Neuronal stem cell (in vitro differentiated cells): Measurements from ENCODE around the gene RNF224.

Experiments
- DNase-seq: peaks from one replicate; pipeline ENCODE4 v3.0.0-alpha.2; 2013; ENCODE audit warnings: low spot score
- H2AFZ ChIP-seq: one replicate; pipeline ENCODE4 v1.6.1; 2013; ENCODE audit warnings: mild to moderate bottlenecking, low read length, inconsistent platforms
- H2AK5ac ChIP-seq: 2 replicates; pipeline ENCODE4 v1.6.1; 2013; ENCODE audit warnings: low read depth, mild to moderate bottlenecking, inconsistent platforms, low read length, moderate library complexity, mixed read lengths
- H2BK120ac ChIP-seq: 2 replicates; pipeline ENCODE4 v1.6.1; 2013; ENCODE audit warnings: low read depth, mild to moderate bottlenecking, inconsistent platforms, low read length, moderate library complexity, mixed read lengths
- H2BK12ac ChIP-seq: one replicate; pipeline ENCODE4 v1.6.1; 2013; ENCODE audit warnings: low read length, inconsistent platforms
- H2BK15ac ChIP-seq: 2 replicates; pipeline ENCODE4 v1.6.1; 2013; ENCODE audit warnings: mild to moderate bottlenecking, low read length, inconsistent platforms, mixed read lengths
- H2BK5ac ChIP-seq: one replicate; pipeline ENCODE4 v1.6.1; 2013; ENCODE audit warnings: inconsistent platforms, mild to moderate bottlenecking, low read length, moderate library complexity
- H3K14ac ChIP-seq: one replicate; pipeline ENCODE4 v1.6.1; 2013; ENCODE audit warnings: low read length, inconsistent platforms
- H3K18ac ChIP-seq: 2 replicates; pipeline ENCODE4 v1.6.1; 2013; ENCODE audit warnings: low read length, inconsistent platforms
- H3K23ac ChIP-seq: 2 replicates; pipeline ENCODE4 v1.6.1; 2013; ENCODE audit warnings: low read depth, mild to moderate bottlenecking, mixed read lengths, low read length, inconsistent platforms; ENCODE audit not compliant: poor library complexity
- H3K27ac ChIP-seq: replicated peaks from 3 replicates; pipeline ENCODE4 v1.5.1; 2013; ENCODE audit warnings: low read length, inconsistent platforms
- H3K27me3 ChIP-seq, 3 experiments: 2 replicates each; pipeline ENCODE4 v1.6.1; 2013; ENCODE audit warnings: low read length in 3 of 3, mild to moderate bottlenecking in 2 of 3, inconsistent platforms in 1 of 3, low read depth in 1 of 3, mixed read lengths in 1 of 3, moderate library complexity in 1 of 3; ENCODE audit not compliant: control insufficient read depth in 3 of 3, insufficient read depth in 3 of 3
- H3K36me3 ChIP-seq, 2 donors: replicated peaks in 1 of 2; 2 replicates each; pipeline ENCODE4 v1.6.1; 2013; ENCODE audit warnings: low read length in 2 of 2; ENCODE audit not compliant: control insufficient read depth in 2 of 2, insufficient read depth in 2 of 2
- H3K4ac ChIP-seq: 2 replicates; pipeline ENCODE4 v1.6.1; 2013; ENCODE audit warnings: inconsistent platforms, mild to moderate bottlenecking, low read length, moderate library complexity
- H3K4me1 ChIP-seq, 2 donors: 1 replicate in 1 of 2; 2 replicates in 1 of 2; pipeline ENCODE4 v1.6.1; 2013; ENCODE audit warnings: low read length in 2 of 2, low read depth in 1 of 2; ENCODE audit not compliant: control insufficient read depth in 2 of 2, insufficient read depth in 1 of 2
- H3K4me2 ChIP-seq: one replicate; pipeline ENCODE4 v1.6.1; 2013; ENCODE audit warnings: mild to moderate bottlenecking, low read length, inconsistent platforms; ENCODE audit not compliant: insufficient read depth, poor library complexity, severe bottlenecking
- H3K4me3 ChIP-seq, 2 donors: 2 replicates each; pipeline ENCODE4 v1.5.1; 2013; ENCODE audit warnings: low read length in 2 of 2, mild to moderate bottlenecking in 2 of 2, inconsistent platforms in 1 of 2, moderate library complexity in 1 of 2
- H3K79me1 ChIP-seq: one replicate; pipeline ENCODE4 v1.6.1; 2013; ENCODE audit warnings: low read depth, mild to moderate bottlenecking, inconsistent platforms, low read length, moderate library complexity
- H3K9ac ChIP-seq: one replicate; pipeline ENCODE4 v1.6.1; 2013; ENCODE audit warnings: mild to moderate bottlenecking, low read depth, low read length, inconsistent platforms; ENCODE audit not compliant: poor library complexity
- H3K9me3 ChIP-seq, 2 donors: replicated peaks in 1 of 2; 2 replicates each; pipeline versions ENCODE3 to v1.6.1; 2013; ENCODE audit warnings: low read length in 2 of 2, mild to moderate bottlenecking in 2 of 2, inconsistent platforms in 1 of 2, low read depth in 1 of 2, mixed read lengths in 1 of 2, moderate library complexity in 1 of 2; ENCODE audit not compliant: control insufficient read depth in 2 of 2, insufficient read depth in 1 of 2
- H4K8ac ChIP-seq: one replicate; pipeline ENCODE4 v1.6.1; 2013; ENCODE audit warnings: low read depth, mild to moderate bottlenecking, inconsistent platforms, low read length, moderate library complexity
- H4K91ac ChIP-seq: one replicate; pipeline ENCODE4 v1.6.1; 2013; ENCODE audit warnings: low read length, low read depth, mild to moderate bottlenecking, inconsistent platforms; ENCODE audit not compliant: poor library complexity
- WGBS, 2 donors: extraction: QIAGEN DNeasy Blood & Tissue Kit; methylation state at CpG; one replicate each; pipeline ENCODE4 v1.1.7; 2013; ENCODE audit warnings: missing lambda C conversion rate in 2 of 2, mixed read lengths in 1 of 2; ENCODE audit not compliant: insufficient read length in 2 of 2, insufficient replicate concordance in 1 of 2; ENCODE audit errors: extremely low coverage in 2 of 2; 5-methylcytosine and 5-hydroxymethylcytosine counted together

RNF224 gene

DNA sequence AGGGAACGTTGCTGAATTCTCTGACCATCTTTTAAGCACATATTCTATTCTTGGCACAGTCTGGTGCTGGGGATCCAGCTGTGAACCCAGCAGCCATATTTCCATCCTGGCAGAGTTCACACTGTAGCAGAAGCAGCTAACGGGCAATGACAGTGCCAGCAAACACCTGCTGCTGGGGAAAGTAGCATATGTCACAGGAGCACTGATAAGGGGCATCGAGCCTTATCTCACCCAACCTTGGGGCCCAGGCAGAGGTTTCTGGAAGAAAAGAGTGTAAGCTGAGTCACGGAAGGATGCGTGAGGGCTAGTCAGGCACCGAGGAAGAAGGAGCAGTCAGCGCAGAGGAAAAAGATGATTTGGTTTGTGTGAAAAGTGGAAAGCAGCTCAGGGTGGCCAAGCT is 20.7 kb upstream of the RNF224 start:
- no peak overlapping the region for H2BK12ac ChIP-seq
- DNase-seq = no peak
- H3K9ac ChIP-seq = no peak overlapping the region
- H2BK5ac ChIP-seq = no peak overlapping the region
- H3K18ac ChIP-seq = no peak overlapping the region
- no peak overlapping the region for H3K4ac ChIP-seq
- H3K14ac ChIP-seq = no peak overlapping the region
- no peak overlapping the region for H2AK5ac ChIP-seq
- no peaks in the 10 kb centered on the region for H3K27me3 ChIP-seq
- no peak overlapping the region for H4K8ac ChIP-seq
- peak overlapping the region; percentile 69 for H3K4me2 ChIP-seq
- H2AFZ ChIP-seq = no peak overlapping the region
- H2BK120ac ChIP-seq = no peak overlapping the region
- peaks cover 10% of the 10 kb centered on the region for H3K79me1 ChIP-seq
- H3K4me1 ChIP-seq = peaks cover 13 to 18% of the 10 kb centered on the region in 2 donors
- H3K23ac ChIP-seq = no peak overlapping the region
- H4K91ac ChIP-seq = no peak overlapping the region
- peaks cover 0 to 1% of the 10 kb centered on the region in 2 donors for H3K9me3 ChIP-seq
- H3K27ac ChIP-seq = no peak overlapping the region
- no peak overlapping the region for H2BK15ac ChIP-seq
- peaks cover 12 to 47% of the 10 kb centered on the region in 2 donors for H3K36me3 ChIP-seq
- no CpG with 5 or more reads among the region's 7 CpGs for WGBS, 2 donors
- peak overlapping the region in 1 of 2 donors; percentile 99 for H3K4me3 ChIP-seq

DNA sequence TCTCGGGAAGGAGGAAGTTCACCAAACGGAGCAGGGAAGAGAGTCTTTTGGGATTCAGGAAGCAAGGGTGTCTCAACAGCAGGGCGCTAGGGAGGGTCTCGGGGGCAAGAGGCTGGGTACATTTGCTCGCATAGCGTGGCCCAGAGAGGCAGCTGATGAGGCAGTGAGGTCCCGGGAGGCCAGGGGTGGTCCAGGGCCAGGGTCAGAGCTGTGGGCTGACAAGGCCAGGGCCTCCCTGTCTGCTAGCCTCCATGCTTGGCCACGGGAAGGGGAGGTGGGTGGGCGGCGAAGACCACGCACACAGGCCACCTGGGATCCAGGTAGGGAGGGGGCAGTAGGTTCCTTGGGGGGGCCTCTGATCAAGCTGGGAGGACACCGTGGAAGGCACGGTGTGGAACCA is 15.8 kb upstream of the RNF224 start:
- no peak overlapping the region for H3K27ac ChIP-seq
- H3K14ac ChIP-seq = no peak overlapping the region
- no peak overlapping the region for H4K91ac ChIP-seq
- H2BK12ac ChIP-seq = no peak overlapping the region
- H2AK5ac ChIP-seq = no peak overlapping the region
- H2BK15ac ChIP-seq = no peak overlapping the region
- no peak overlapping the region for H3K18ac ChIP-seq
- H3K23ac ChIP-seq = peak overlapping the region; percentile 73
- peaks cover 1 to 4% of the 10 kb centered on the region in 2 donors for H3K4me1 ChIP-seq
- H2BK5ac ChIP-seq = no peak overlapping the region
- no peak overlapping the region for H2BK120ac ChIP-seq
- H3K4me3 ChIP-seq = no peak overlapping the region
- H3K79me1 ChIP-seq = peaks cover 11% of the 10 kb centered on the region
- peaks cover 26 to 78% of the 10 kb centered on the region in 2 donors for H3K36me3 ChIP-seq
- WGBS, 2 donors = no CpG with 5 or more reads among the region's 13 CpGs
- peak overlapping the region; percentile 21 for H3K9ac ChIP-seq
- H3K9me3 ChIP-seq = peaks cover 0 to 1% of the 10 kb centered on the region in 2 donors
- no peak overlapping the region for H3K4me2 ChIP-seq
- DNase-seq = no peak
- no peaks in the 10 kb centered on the region for H3K27me3 ChIP-seq
- H4K8ac ChIP-seq = no peak overlapping the region
- no peak overlapping the region for H3K4ac ChIP-seq
- H2AFZ ChIP-seq = no peak overlapping the region

DNA sequence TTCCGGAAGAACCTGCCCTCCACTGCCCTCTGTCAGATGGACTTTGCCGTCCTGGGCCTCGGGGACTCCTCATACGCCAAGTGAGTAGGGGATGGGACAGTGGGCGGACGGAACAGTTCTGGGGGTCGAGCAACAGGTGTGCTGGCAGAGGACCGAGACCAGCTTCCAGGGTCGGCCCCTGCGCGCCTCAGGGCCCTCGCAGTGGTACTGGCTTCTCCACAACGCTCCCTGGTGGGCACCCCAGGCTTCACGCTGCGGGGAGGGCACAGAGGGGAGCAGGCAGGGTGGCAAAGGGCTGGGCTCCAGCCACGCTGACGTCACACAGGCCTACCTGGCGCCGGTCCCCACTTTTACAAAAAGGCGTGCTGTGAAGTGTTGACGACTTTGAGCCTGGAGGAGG is 14.8 kb upstream of the RNF224 start:
- H3K14ac ChIP-seq = no peak overlapping the region
- no peaks in the 10 kb centered on the region for H3K27me3 ChIP-seq
- no peak overlapping the region for H2AK5ac ChIP-seq
- H4K8ac ChIP-seq = no peak overlapping the region
- no peak overlapping the region for H2BK120ac ChIP-seq
- WGBS, 2 donors = no CpG with 5 or more reads among the region's 21 CpGs
- no peak overlapping the region for H3K4me2 ChIP-seq
- H3K18ac ChIP-seq = no peak overlapping the region
- H3K4me3 ChIP-seq = no peak overlapping the region
- peaks cover 11% of the 10 kb centered on the region for H3K79me1 ChIP-seq
- no peaks in the 10 kb centered on the region for H3K4me1 ChIP-seq
- H3K4ac ChIP-seq = no peak overlapping the region
- DNase-seq = no peak
- no peak overlapping the region for H2BK5ac ChIP-seq
- no peak overlapping the region for H2AFZ ChIP-seq
- no peak overlapping the region for H2BK15ac ChIP-seq
- no peak overlapping the region for H3K27ac ChIP-seq
- peaks cover 0 to 1% of the 10 kb centered on the region in 2 donors for H3K9me3 ChIP-seq
- H3K36me3 ChIP-seq = peaks cover 22 to 69% of the 10 kb centered on the region in 2 donors
- no peak overlapping the region for H2BK12ac ChIP-seq
- H3K23ac ChIP-seq = no peak overlapping the region
- peak overlapping the region; percentile 78 for H3K9ac ChIP-seq
- no peak overlapping the region for H4K91ac ChIP-seq

DNA sequence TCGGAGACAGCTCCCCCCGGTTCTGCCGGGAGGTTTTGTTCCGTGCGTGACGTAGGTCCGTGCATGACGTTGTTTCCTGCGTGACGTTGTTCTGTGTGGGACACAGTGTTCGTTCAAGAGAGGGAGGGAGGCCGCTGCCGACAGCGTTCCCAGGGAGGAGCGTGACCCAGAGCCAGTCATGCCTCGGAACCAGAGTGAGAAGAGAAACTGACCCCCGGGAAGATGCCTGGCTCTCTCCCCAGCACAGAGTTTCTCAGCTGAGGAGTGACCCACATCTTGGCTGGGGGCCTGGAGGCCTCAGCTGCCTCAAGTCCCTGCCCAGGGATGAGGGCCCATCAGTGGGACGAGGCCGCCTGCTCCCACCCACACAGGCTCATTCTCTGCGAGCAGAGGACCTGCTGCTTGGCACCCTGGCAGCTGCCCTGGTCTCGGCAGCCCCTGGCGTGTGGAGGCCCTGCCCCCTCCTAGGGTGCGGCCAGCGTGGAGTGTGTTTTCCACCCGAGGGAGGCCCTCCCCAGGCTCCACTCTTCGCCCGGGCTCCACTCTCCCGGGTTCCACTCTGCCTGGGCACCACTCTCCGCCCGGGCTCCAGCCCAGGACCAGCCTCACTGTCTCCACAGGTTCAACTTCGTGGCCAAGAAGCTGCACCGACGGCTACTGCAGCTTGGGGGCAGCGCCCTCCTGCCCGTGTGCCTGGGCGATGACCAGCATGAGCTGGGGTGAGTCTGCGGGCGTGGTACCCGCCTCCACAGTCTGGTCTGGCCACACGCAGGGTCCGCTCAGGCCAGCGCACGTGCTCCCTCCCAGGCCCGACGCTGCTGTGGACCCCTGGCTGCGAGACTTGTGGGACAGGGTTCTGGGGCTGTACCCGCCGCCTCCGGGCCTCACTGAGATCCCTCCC is 13.9 kb upstream of the RNF224 start:
- Histone ChIP-seq H3K9ac (no peak overlapping the region), H3K36me3 (peaks cover 22 to 66% of the 10 kb centered on the region in 2 donors), H3K4ac (no peak overlapping the region), H2BK5ac (peak overlapping the region; percentile 39), H2AFZ (no peak overlapping the region), H3K27me3 (no peaks in the 10 kb centered on the region), H4K91ac (no peak overlapping the region), H3K14ac (no peak overlapping the region), H2BK12ac (no peak overlapping the region), H4K8ac (no peak overlapping the region), H3K27ac (no peak overlapping the region), H3K18ac (no peak overlapping the region), H3K4me1 (peaks cover 0 to 2% of the 10 kb centered on the region in 2 donors), H3K4me3 (peak overlapping the region in 1 of 2 donors; percentile 2), H3K79me1 (peaks cover 11% of the 10 kb centered on the region), H3K23ac (no peak overlapping the region), H3K4me2 (no peak overlapping the region), H3K9me3 (peaks cover 0 to 1% of the 10 kb centered on the region in 2 donors), H2AK5ac (no peak overlapping the region), H2BK120ac (no peak overlapping the region), H2BK15ac (no peak overlapping the region)
- DNase-seq = no peak
- WGBS, 2 donors = no CpG with 5 or more reads among the region's 49 CpGs
